H9 (cell line): ENCODE results near the gene TRPV4. TPM values are rescaled to one million over a fixed set of nuclear protein-coding genes. Genes with fewer than 3 reads are reported as not detected.

Experiments
- DNase-seq: peaks from one replicate; pipeline ENCODE4 v3.0.0-alpha.2; 2017
- H2AFZ ChIP-seq: one replicate; pipeline ENCODE4 v1.6.1; 2013; ENCODE audit warnings: mild to moderate bottlenecking, low read length, control low read depth, moderate library complexity
- H2AK5ac ChIP-seq: 2 replicates; pipeline ENCODE4 v1.6.1; 2013; ENCODE audit warnings: low read length, control low read depth, mixed read lengths; ENCODE audit not compliant: insufficient read length
- H2BK120ac ChIP-seq: one replicate; pipeline ENCODE4 v1.6.1; 2013; ENCODE audit warnings: low read depth, mild to moderate bottlenecking, low read length, control low read depth, inconsistent platforms; ENCODE audit not compliant: poor library complexity, severe bottlenecking
- H2BK12ac ChIP-seq: 2 replicates; pipeline ENCODE4 v1.6.1; 2013; ENCODE audit warnings: low read length, control low read depth, mixed read lengths, low read depth; ENCODE audit not compliant: insufficient read length
- H2BK15ac ChIP-seq: 2 replicates; pipeline ENCODE4 v1.6.1; 2013; ENCODE audit warnings: low read depth, low read length, control low read depth
- H2BK20ac ChIP-seq: one replicate; pipeline ENCODE4 v1.6.1; 2013; ENCODE audit warnings: low read depth, mild to moderate bottlenecking, low read length, control low read depth, inconsistent platforms; ENCODE audit not compliant: poor library complexity, severe bottlenecking
- H2BK5ac ChIP-seq: 2 replicates; pipeline ENCODE4 v1.6.1; 2013; ENCODE audit warnings: low read length, control low read depth, mixed read lengths; ENCODE audit not compliant: insufficient read length
- H3K14ac ChIP-seq: 2 replicates; pipeline ENCODE4 v1.6.1; 2013; ENCODE audit warnings: low read length, control low read depth; ENCODE audit not compliant: insufficient read depth
- H3K18ac ChIP-seq: 2 replicates; pipeline ENCODE4 v1.6.1; 2013; ENCODE audit warnings: low read depth, mild to moderate bottlenecking, mixed read lengths, low read length, control low read depth; ENCODE audit not compliant: insufficient read length
- H3K23ac ChIP-seq: 2 replicates; pipeline ENCODE4 v1.6.1; 2013; ENCODE audit warnings: low read length, control low read depth, mixed read lengths, low read depth; ENCODE audit not compliant: insufficient read length
- H3K23me2 ChIP-seq: 2 replicates; pipeline ENCODE4 v1.6.1; 2013; ENCODE audit warnings: low read depth, mild to moderate bottlenecking, mixed read lengths, low read length, control low read depth; ENCODE audit not compliant: insufficient read length, poor library complexity, severe bottlenecking
- H3K27ac ChIP-seq: 2 replicates; pipeline ENCODE4 v1.5.1; 2013; ENCODE audit warnings: low read length, control low read depth, mixed read lengths, low read depth; ENCODE audit not compliant: insufficient read length
- H3K27me3 ChIP-seq: 2 replicates; pipeline ENCODE4 v1.6.1; 2013; ENCODE audit warnings: low read length, control low read depth, inconsistent platforms; ENCODE audit not compliant: insufficient read depth
- H3K4ac ChIP-seq: 2 replicates; pipeline ENCODE4 v1.6.1; 2013; ENCODE audit warnings: low read depth, mild to moderate bottlenecking, control low read depth, inconsistent platforms, low read length, moderate library complexity
- H3K4me1 ChIP-seq: 2 replicates; pipeline ENCODE4 v1.6.1; 2013; ENCODE audit warnings: low read length, control low read depth, inconsistent platforms; ENCODE audit not compliant: insufficient read depth
- H3K4me2 ChIP-seq: 2 replicates; pipeline ENCODE4 v1.6.1; 2013; ENCODE audit warnings: low read length, control low read depth, mixed read lengths; ENCODE audit not compliant: insufficient read length, insufficient read depth
- H3K56ac ChIP-seq: 2 replicates; pipeline ENCODE4 v1.6.1; 2013; ENCODE audit warnings: low read depth, mild to moderate bottlenecking, mixed read lengths, low read length, control low read depth; ENCODE audit not compliant: insufficient read length
- H3K79me1 ChIP-seq: 2 replicates; pipeline ENCODE4 v1.6.1; 2013; ENCODE audit warnings: low read depth, mild to moderate bottlenecking, moderate library complexity, low read length, control low read depth, inconsistent platforms; ENCODE audit not compliant: insufficient read depth, poor library complexity, severe bottlenecking
- H3K79me2 ChIP-seq: 2 replicates; pipeline ENCODE4 v1.6.1; 2013; ENCODE audit warnings: low read length, control low read depth, inconsistent platforms; ENCODE audit not compliant: insufficient read depth
- H3K9ac ChIP-seq: 2 replicates; pipeline ENCODE4 v1.6.1; 2013; ENCODE audit warnings: low read length, control low read depth, mixed read lengths; ENCODE audit not compliant: insufficient read length; ENCODE audit errors: extremely low read depth
- H3K9me3 ChIP-seq: one replicate; pipeline ENCODE4 v1.6.1; 2013; ENCODE audit warnings: low read depth, low read length, inconsistent platforms; ENCODE audit not compliant: control insufficient read depth
- H3T11ph ChIP-seq: one replicate; pipeline ENCODE4 v1.6.1; 2013; ENCODE audit warnings: mild to moderate bottlenecking, low read length, control low read depth, inconsistent platforms
- H4K20me1 ChIP-seq: one replicate; pipeline ENCODE4 v1.6.1; 2013; ENCODE audit not compliant: control insufficient read depth, insufficient read length, insufficient read depth
- H4K5ac ChIP-seq: 2 replicates; pipeline ENCODE4 v1.6.1; 2013; ENCODE audit warnings: low read depth, mild to moderate bottlenecking, mixed read lengths, low read length, control low read depth; ENCODE audit not compliant: insufficient read length
- H4K8ac ChIP-seq: replicated peaks from 2 replicates; pipeline ENCODE4 v1.6.1; 2013; ENCODE audit warnings: low read length, control low read depth, mixed read lengths, low read depth; ENCODE audit not compliant: insufficient read length
- H4K91ac ChIP-seq: 2 replicates; pipeline ENCODE4 v1.6.1; 2013; ENCODE audit warnings: low read depth, mild to moderate bottlenecking, moderate library complexity, mixed read lengths, low read length, control low read depth; ENCODE audit not compliant: insufficient read length
- H3K27ac Mint-ChIP-seq, 3 experiments: 2 replicates in 2 of 3; 3 replicates in 1 of 3; pipeline ENCODE4 v1.8.0; 2020 to 2021; ENCODE audit warnings: mixed read lengths in 3 of 3, mild to moderate bottlenecking in 1 of 3, moderate library complexity in 1 of 3
- H3K27me3 Mint-ChIP-seq: 2 replicates; pipeline ENCODE4 v1.8.0; 2021; ENCODE audit warnings: low read depth, mild to moderate bottlenecking, moderate library complexity, mixed read lengths
- H3K36me3 Mint-ChIP-seq, 3 experiments: 2 replicates in 2 of 3; 3 replicates in 1 of 3; pipeline ENCODE4 v1.8.0; 2020 to 2021; ENCODE audit warnings: low read depth in 3 of 3, mixed read lengths in 3 of 3; ENCODE audit not compliant: insufficient read depth in 1 of 3
- H3K4me1 Mint-ChIP-seq, 2 experiments: 2 replicates each; pipeline ENCODE4 v1.8.0; 2020; ENCODE audit warnings: mixed read lengths in 2 of 2
- H3K4me3 Mint-ChIP-seq, 2 experiments: 2 replicates in 1 of 2; 3 replicates in 1 of 2; pipeline ENCODE4 v1.8.0; 2020 to 2021; ENCODE audit warnings: mild to moderate bottlenecking in 2 of 2, mixed read lengths in 2 of 2, moderate library complexity in 1 of 2
- H3K9me3 Mint-ChIP-seq, 2 experiments: 2 replicates in 1 of 2; 3 replicates in 1 of 2; pipeline ENCODE4 v1.8.0; 2020; ENCODE audit warnings: mild to moderate bottlenecking in 2 of 2, mixed read lengths in 2 of 2, moderate library complexity in 1 of 2
- CTCF ChIP-seq: fragments of 200-600 bp; sonication (generic); conservative IDR thresholded peaks from 3 replicates; pipeline ENCODE4 v1.8.0; 2021; ENCODE audit warnings: antibody characterized with exemption, mild to moderate bottlenecking
- WGBS: extraction: QIAGEN DNeasy Blood & Tissue Kit; methylation state at CpG from one replicate; pipeline ENCODE4 v1.1.7; 2013; ENCODE audit warnings: missing lambda C conversion rate, low lambda C conversion rate, mixed read lengths; ENCODE audit not compliant: insufficient read length; ENCODE audit errors: extremely low coverage; 5-methylcytosine and 5-hydroxymethylcytosine counted together
- total RNA-seq: library from RNA; stranded (reverse); gene quantifications from 2 replicates; pipeline ENCODE4 v1.2.1, GENCODE V29; 2021

Gene TRPV4
- total RNA-seq, 1 experiment from 2014 or later: 4.9 TPM

GRCh38 chr12:109737126-109737525, 96.1 kb downstream of the TRPV4 start:
- no peak overlapping the region for H2BK15ac ChIP-seq
- Mint-ChIP-seq H3K4me1 (peaks cover 29 to 47% of the 10 kb centered on the region in 2 experiments), H3K4me3 (no peak overlapping the region), H3K27me3 (peaks cover 21% of the 10 kb centered on the region), H3K9me3 (no peaks in the 10 kb centered on the region; a peak in 1 of 5 replicates), H3K36me3 (no peaks in the 10 kb centered on the region), H3K27ac (no peak overlapping the region)
- no peak overlapping the region for H4K91ac ChIP-seq
- no peak overlapping the region for H2BK120ac ChIP-seq
- no peak overlapping the region for H2BK5ac ChIP-seq
- no CpG with 5 or more reads among the region's 1 CpG for WGBS
- no peak overlapping the region for H3K14ac ChIP-seq
- no peak overlapping the region for H3K4me2 ChIP-seq
- H3K9ac ChIP-seq: no peak overlapping the region
- no peak overlapping the region for H3K56ac ChIP-seq
- no peak for DNase-seq
- no peaks in the 10 kb centered on the region for H3K9me3 ChIP-seq
- H2BK12ac ChIP-seq: no peak overlapping the region
- H3K23ac ChIP-seq: no peak overlapping the region
- H2AK5ac ChIP-seq: no peak overlapping the region
- TF ChIP-seq CTCF: no peak
- no peak overlapping the region for H3K18ac ChIP-seq
- H3K4me1 ChIP-seq: no peaks in the 10 kb centered on the region; the same call in 1 of the 2 replicates
- no peaks in the 10 kb centered on the region for H3K27me3 ChIP-seq
- H3K79me2 ChIP-seq: no peaks in the 10 kb centered on the region
- H4K5ac ChIP-seq: no peak overlapping the region
- H4K20me1 ChIP-seq: no peaks in the 10 kb centered on the region
- no peak overlapping the region for H3K27ac ChIP-seq
- H3T11ph ChIP-seq: no peak overlapping the region
- H2BK20ac ChIP-seq: no peak overlapping the region
- H4K8ac ChIP-seq: no peak overlapping the region
- no peak overlapping the region for H2AFZ ChIP-seq
- H3K79me1 ChIP-seq: no peaks in the 10 kb centered on the region
- H3K4ac ChIP-seq: no peak overlapping the region
- no peaks in the 10 kb centered on the region for H3K23me2 ChIP-seq
